HEK293 (cell line): ENCODE results near the gene ELMO1.

ENCODE experiments used
- CTCF ChIA-PET: fragments of 350-600 bp; formaldehyde crosslinking; extraction: SDS; loops from one replicate; lab custom pipeline; 2021; ENCODE audit warnings: antibody characterized with exemption; lab: Yijun Ruan, JAX
- POLR2A ChIA-PET: fragments of 300-600 bp; formaldehyde crosslinking; extraction: SDS; loops from one replicate; lab custom pipeline; 2020; ENCODE audit warnings: antibody characterized with exemption, inconsistent platforms; lab: Yijun Ruan, JAX
- H3K27ac ChIP-seq: fragments of 200-500 bp; sonication (Bioruptor generic); 2 replicates; pipeline ENCODE4 v1.5.1; 2014; ENCODE audit warnings: low read depth, low read length, control low read depth, inconsistent platforms; ENCODE audit errors: extremely low read depth
- H3K36me3 ChIP-seq, 2 experiments: fragments of 200-500 bp in 1 of 2; sonication (Bioruptor generic) in 1 of 2; 1 replicate in 1 of 2; 2 replicates in 1 of 2; pipeline ENCODE4 v1.5.1; 2014 to 2017; ENCODE audit warnings: inconsistent platforms in 2 of 2, low read length in 2 of 2; ENCODE audit not compliant: control insufficient read depth in 2 of 2, insufficient read depth in 1 of 2
- H3K4me1 ChIP-seq: fragments of 200-500 bp; sonication (Bioruptor generic); 2 replicates; pipeline ENCODE4 v1.5.1; 2014; ENCODE audit warnings: mild to moderate bottlenecking, low read length, inconsistent platforms; ENCODE audit not compliant: control insufficient read depth, insufficient read depth
- H3K4me3 ChIP-seq: 2 replicates; pipeline ENCODE4 v1.5.1; 2011; ENCODE audit warnings: low read depth, mild to moderate bottlenecking, control low read depth, low read length, moderate library complexity
- H3K9me3 ChIP-seq: fragments of 200-500 bp; sonication (Bioruptor generic); 2 replicates; pipeline ENCODE4 v1.5.1; 2014; ENCODE audit warnings: low read depth, low read length, inconsistent platforms; ENCODE audit not compliant: control insufficient read depth, insufficient read depth
- BCL11A ChIP-seq: fragments of 450-650 bp; formaldehyde crosslinking; IDR thresholded peaks from 2 replicates; pipeline ENCODE4 v1.5.1; 2016; ENCODE audit warnings: low read depth, missing biosample characterization, missing genetic modification characterization
- SP7 ChIP-seq: fragments of 450-650 bp; formaldehyde crosslinking; IDR thresholded peaks from 2 replicates; pipeline ENCODE4 v1.5.1; 2016; ENCODE audit warnings: missing biosample characterization, missing genetic modification characterization
- TRIM28 ChIP-seq: IDR thresholded peaks from 2 replicates; pipeline ENCODE4 v1.6.1; 2011; ENCODE audit warnings: low read length, control low read depth, borderline replicate concordance
- YY1 ChIP-seq: fragments of 450-650 bp; formaldehyde crosslinking; IDR thresholded peaks from 2 replicates; pipeline ENCODE4 v1.5.1; 2018; ENCODE audit warnings: missing biosample characterization, missing genetic modification characterization
- ZNF211 ChIP-seq: fragments of 450-650 bp; formaldehyde crosslinking; IDR thresholded peaks from 2 replicates; pipeline ENCODE4 v1.5.1; 2016; ENCODE audit warnings: low read depth, missing biosample characterization, missing genetic modification characterization
- ZNF341 ChIP-seq: fragments of 450-650 bp; formaldehyde crosslinking; IDR thresholded peaks from 2 replicates; pipeline ENCODE4; 2016; ENCODE audit warnings: low read depth, missing biosample characterization, missing genetic modification characterization
- ZNF548 ChIP-seq: fragments of 450-650 bp; formaldehyde crosslinking; IDR thresholded peaks from 2 replicates; pipeline ENCODE4 v1.5.1; 2016; ENCODE audit warnings: missing biosample characterization, missing genetic modification characterization
- ZNF621 ChIP-seq: fragments of 450-650 bp; formaldehyde crosslinking; IDR thresholded peaks from 2 replicates; pipeline ENCODE4 v1.5.1; 2017; ENCODE audit warnings: missing biosample characterization, missing genetic modification characterization
- ZNF785 ChIP-seq: fragments of 450-650 bp; formaldehyde crosslinking; IDR thresholded peaks from 2 replicates; pipeline ENCODE4 v1.5.1; 2016; ENCODE audit warnings: missing biosample characterization, missing genetic modification characterization
- ZSCAN30 ChIP-seq: fragments of 450-650 bp; IDR thresholded peaks from 2 replicates; pipeline ENCODE4 v1.5.1; 2018; ENCODE audit warnings: missing biosample characterization, mild to moderate bottlenecking, missing genetic modification characterization, moderate library complexity
- TF ChIP-seq, protein P1 (sequence below): fragments of 450-650 bp; formaldehyde crosslinking; IDR thresholded peaks from 2 replicates; pipeline ENCODE4 v1.5.1; 2017; ENCODE audit warnings: missing biosample characterization, missing genetic modification characterization
- TF ChIP-seq, protein P2 (sequence below): fragments of 450-650 bp; formaldehyde crosslinking; conservative IDR thresholded peaks from 2 replicates; pipeline ENCODE4 v1.5.1; 2016; ENCODE audit warnings: low read depth, missing biosample characterization, missing genetic modification characterization
- TF ChIP-seq, protein P3 (sequence below): fragments of 450-650 bp; formaldehyde crosslinking; IDR thresholded peaks from 2 replicates; pipeline ENCODE4 v1.5.1; 2016; ENCODE audit warnings: missing biosample characterization, missing genetic modification characterization, low read depth
- TF ChIP-seq, protein P4 (sequence below): fragments of 450-650 bp; formaldehyde crosslinking; IDR thresholded peaks from 2 replicates; pipeline ENCODE4 v1.5.1; 2016; ENCODE audit warnings: missing biosample characterization, missing genetic modification characterization
- TF ChIP-seq, protein P5 (sequence below): fragments of 450-650 bp; formaldehyde crosslinking; IDR thresholded peaks from 2 replicates; pipeline ENCODE4 v1.5.1; 2017; ENCODE audit warnings: missing biosample characterization, missing genetic modification characterization
- TF ChIP-seq, protein P6 (sequence below): fragments of 450-650 bp; formaldehyde crosslinking; IDR thresholded peaks from 2 replicates; pipeline ENCODE4 v1.5.1; 2017; ENCODE audit warnings: missing biosample characterization, missing genetic modification characterization
- TF ChIP-seq, protein P7 (sequence below): fragments of 450-650 bp; formaldehyde crosslinking; IDR thresholded peaks from 2 replicates; pipeline ENCODE4 v1.5.1; 2016; ENCODE audit warnings: missing biosample characterization, missing genetic modification characterization, borderline replicate concordance

The ELMO1 gene

DNA sequence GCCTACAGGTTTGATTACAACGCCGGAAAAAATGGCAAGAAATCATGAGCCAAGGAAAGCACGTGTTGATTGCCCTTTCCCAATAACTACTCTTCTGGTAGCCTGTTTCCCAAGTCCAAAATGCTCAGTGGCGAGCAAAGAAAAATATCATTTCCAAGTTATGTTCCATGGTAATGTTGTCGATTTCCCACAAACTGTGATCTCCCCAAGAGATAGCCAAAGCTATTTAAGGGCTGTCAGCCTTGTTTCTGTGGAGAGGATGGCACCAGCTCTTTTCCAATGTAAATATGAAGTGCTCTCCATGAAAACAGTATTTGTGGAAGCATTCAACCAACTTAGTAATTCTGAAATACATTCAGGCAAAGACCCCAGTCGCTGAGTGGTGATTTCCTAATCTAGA, 491.9 kb downstream of the ELMO1 start (continued):
- TF ChIP-seq, protein P1, sequence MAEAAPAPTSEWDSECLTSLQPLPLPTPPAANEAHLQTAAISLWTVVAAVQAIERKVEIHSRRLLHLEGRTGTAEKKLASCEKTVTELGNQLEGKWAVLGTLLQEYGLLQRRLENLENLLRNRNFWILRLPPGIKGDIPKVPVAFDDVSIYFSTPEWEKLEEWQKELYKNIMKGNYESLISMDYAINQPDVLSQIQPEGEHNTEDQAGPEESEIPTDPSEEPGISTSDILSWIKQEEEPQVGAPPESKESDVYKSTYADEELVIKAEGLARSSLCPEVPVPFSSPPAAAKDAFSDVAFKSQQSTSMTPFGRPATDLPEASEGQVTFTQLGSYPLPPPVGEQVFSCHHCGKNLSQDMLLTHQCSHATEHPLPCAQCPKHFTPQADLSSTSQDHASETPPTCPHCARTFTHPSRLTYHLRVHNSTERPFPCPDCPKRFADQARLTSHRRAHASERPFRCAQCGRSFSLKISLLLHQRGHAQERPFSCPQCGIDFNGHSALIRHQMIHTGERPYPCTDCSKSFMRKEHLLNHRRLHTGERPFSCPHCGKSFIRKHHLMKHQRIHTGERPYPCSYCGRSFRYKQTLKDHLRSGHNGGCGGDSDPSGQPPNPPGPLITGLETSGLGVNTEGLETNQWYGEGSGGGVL = no peak
- no peak for TF ChIP-seq ZNF341
- TF ChIP-seq, protein P2, sequence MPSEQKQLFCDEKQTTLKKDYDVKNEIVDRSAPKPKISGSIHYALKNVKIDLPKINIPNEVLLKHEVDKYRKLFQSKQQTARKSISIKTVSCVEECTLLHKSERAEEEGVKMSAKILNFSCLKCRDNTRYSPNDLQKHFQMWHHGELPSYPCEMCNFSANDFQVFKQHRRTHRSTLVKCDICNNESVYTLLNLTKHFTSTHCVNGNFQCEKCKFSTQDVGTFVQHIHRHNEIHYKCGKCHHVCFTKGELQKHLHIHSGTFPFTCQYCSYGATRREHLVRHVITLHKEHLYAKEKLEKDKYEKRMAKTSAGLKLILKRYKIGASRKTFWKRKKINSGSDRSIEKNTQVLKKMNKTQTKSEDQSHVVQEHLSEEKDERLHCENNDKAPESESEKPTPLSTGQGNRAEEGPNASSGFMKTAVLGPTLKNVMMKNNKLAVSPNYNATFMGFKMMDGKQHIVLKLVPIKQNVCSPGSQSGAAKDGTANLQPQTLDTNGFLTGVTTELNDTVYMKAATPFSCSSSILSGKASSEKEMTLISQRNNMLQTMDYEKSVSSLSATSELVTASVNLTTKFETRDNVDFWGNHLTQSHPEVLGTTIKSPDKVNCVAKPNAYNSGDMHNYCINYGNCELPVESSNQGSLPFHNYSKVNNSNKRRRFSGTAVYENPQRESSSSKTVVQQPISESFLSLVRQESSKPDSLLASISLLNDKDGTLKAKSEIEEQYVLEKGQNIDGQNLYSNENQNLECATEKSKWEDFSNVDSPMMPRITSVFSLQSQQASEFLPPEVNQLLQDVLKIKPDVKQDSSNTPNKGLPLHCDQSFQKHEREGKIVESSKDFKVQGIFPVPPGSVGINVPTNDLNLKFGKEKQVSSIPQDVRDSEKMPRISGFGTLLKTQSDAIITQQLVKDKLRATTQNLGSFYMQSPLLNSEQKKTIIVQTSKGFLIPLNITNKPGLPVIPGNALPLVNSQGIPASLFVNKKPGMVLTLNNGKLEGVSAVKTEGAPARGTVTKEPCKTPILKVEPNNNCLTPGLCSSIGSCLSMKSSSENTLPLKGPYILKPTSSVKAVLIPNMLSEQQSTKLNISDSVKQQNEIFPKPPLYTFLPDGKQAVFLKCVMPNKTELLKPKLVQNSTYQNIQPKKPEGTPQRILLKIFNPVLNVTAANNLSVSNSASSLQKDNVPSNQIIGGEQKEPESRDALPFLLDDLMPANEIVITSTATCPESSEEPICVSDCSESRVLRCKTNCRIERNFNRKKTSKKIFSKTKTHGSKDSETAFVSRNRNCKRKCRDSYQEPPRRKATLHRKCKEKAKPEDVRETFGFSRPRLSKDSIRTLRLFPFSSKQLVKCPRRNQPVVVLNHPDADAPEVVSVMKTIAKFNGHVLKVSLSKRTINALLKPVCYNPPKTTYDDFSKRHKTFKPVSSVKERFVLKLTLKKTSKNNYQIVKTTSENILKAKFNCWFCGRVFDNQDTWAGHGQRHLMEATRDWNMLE (tag by site-specific recombination) = no peak
- TF ChIP-seq, protein P3, sequence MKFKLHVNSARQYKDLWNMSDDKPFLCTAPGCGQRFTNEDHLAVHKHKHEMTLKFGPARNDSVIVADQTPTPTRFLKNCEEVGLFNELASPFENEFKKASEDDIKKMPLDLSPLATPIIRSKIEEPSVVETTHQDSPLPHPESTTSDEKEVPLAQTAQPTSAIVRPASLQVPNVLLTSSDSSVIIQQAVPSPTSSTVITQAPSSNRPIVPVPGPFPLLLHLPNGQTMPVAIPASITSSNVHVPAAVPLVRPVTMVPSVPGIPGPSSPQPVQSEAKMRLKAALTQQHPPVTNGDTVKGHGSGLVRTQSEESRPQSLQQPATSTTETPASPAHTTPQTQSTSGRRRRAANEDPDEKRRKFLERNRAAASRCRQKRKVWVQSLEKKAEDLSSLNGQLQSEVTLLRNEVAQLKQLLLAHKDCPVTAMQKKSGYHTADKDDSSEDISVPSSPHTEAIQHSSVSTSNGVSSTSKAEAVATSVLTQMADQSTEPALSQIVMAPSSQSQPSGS (tag by site-specific recombination) = no peak
- no peak for TF ChIP-seq TRIM28
- no peak for TF ChIP-seq ZNF785
- no peak for TF ChIP-seq YY1

DNA sequence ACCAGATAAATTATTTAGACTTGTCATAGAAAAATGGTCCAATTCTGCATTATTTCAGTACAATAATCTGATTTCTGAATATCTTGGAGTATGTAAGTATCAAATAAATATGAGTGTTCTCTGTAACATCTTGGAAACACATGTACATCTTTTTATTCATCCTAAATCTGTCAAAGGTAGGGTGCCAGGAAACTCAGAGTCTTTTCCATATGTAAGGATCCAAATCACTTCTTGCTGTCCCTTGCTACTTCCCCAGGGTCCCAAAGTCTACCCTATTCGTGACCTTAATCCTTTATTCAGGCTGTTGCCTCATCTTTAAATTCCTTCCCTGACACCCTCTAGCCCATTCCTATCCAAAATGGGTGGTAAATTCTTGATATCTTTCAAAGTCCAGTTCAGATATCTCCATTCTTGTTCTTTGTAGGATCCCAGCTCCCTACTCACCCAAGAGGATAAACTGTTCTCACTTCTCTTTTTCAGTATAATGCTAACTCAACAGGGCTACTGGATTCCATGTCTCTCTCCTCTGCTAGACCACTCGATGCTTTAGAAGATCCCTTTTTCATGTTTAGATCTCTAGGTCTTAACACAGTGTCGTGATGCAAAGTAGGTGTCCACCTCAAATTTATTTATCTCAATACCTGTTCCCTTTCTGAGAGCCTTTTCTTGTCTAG, 493.1 kb downstream of the ELMO1 start:
- Histone ChIP-seq H3K27ac (no peak overlapping the region), H3K4me3 (no peak overlapping the region), H3K36me3 (no peaks in the 10 kb centered on the region), H3K4me1 (no peaks in the 10 kb centered on the region), H3K9me3 (no peaks in the 10 kb centered on the region)
- ChIA-PET POLR2A (no interaction called here), CTCF (interaction anchor here (0.6 to 3.4 kb wide), 5 partner anchors 12 to 878 kb away, joined by 3 to 24 read pairs (median 5); no protein-coding TSS in a partner anchor)
- TF ChIP-seq ZNF211 (tag by site-specific recombination) (no peak), ZNF621 (tag by site-specific recombination) (no peak), ZSCAN30 (tag by site-specific recombination) (no peak), ZNF548 (tag by site-specific recombination) (no peak), SP7 (tag by site-specific recombination) (no peak), BCL11A (tag by site-specific recombination) (no peak)
- TF ChIP-seq, protein P4, sequence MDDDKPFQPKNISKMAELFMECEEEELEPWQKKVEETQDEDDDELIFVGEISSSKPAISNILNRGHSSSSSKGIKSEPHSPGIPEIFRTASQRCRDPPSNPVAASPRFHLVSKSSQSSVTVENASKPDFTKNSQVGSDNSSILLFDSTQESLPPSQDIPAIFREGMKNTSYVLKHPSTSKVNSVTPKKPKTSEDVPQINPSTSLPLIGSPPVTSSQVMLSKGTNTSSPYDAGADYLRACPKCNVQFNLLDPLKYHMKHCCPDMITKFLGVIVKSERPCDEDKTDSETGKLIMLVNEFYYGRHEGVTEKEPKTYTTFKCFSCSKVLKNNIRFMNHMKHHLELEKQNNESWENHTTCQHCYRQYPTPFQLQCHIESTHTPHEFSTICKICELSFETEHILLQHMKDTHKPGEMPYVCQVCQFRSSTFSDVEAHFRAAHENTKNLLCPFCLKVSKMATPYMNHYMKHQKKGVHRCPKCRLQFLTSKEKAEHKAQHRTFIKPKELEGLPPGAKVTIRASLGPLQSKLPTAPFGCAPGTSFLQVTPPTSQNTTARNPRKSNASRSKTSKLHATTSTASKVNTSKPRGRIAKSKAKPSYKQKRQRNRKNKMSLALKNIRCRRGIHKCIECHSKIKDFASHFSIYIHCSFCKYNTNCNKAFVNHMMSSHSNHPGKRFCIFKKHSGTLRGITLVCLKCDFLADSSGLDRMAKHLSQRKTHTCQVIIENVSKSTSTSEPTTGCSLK (tag by site-specific recombination) = no peak
- TF ChIP-seq, protein P5, sequence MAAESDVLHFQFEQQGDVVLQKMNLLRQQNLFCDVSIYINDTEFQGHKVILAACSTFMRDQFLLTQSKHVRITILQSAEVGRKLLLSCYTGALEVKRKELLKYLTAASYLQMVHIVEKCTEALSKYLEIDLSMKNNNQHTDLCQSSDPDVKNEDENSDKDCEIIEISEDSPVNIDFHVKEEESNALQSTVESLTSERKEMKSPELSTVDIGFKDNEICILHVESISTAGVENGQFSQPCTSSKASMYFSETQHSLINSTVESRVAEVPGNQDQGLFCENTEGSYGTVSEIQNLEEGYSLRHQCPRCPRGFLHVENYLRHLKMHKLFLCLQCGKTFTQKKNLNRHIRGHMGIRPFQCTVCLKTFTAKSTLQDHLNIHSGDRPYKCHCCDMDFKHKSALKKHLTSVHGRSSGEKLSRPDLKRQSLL (tag by site-specific recombination) = no peak
- TF ChIP-seq, protein P6, sequence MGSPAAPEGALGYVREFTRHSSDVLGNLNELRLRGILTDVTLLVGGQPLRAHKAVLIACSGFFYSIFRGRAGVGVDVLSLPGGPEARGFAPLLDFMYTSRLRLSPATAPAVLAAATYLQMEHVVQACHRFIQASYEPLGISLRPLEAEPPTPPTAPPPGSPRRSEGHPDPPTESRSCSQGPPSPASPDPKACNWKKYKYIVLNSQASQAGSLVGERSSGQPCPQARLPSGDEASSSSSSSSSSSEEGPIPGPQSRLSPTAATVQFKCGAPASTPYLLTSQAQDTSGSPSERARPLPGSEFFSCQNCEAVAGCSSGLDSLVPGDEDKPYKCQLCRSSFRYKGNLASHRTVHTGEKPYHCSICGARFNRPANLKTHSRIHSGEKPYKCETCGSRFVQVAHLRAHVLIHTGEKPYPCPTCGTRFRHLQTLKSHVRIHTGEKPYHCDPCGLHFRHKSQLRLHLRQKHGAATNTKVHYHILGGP (tag by site-specific recombination) = no peak
- TF ChIP-seq, protein P7, sequence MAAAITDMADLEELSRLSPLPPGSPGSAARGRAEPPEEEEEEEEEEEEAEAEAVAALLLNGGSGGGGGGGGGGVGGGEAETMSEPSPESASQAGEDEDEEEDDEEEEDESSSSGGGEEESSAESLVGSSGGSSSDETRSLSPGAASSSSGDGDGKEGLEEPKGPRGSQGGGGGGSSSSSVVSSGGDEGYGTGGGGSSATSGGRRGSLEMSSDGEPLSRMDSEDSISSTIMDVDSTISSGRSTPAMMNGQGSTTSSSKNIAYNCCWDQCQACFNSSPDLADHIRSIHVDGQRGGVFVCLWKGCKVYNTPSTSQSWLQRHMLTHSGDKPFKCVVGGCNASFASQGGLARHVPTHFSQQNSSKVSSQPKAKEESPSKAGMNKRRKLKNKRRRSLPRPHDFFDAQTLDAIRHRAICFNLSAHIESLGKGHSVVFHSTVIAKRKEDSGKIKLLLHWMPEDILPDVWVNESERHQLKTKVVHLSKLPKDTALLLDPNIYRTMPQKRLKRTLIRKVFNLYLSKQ (tag by site-specific recombination) = no peak
